BLaER1 treated with 17β-estradiol and CSF1 and Interleukin-3, amounts not matched to agents 10 nM and 100 nM (cell line): Measurements from ENCODE around the gene TTC23L.
A peak's percentile ranks its signal among the peaks of the same experiment; 100 is the strongest.

Experiments
- H3K27ac ChIP-seq, 11 experiments: shearing (Covaris generic); formaldehyde crosslinking; 2 replicates each; pipeline ENCODE4 v1.8.1; 2022
- H3K27me3 ChIP-seq, 11 experiments: shearing (Covaris generic); formaldehyde crosslinking; 2 replicates each; pipeline ENCODE4 v1.8.1; 2022
- H3K36me3 ChIP-seq, 11 experiments: shearing (Covaris generic); formaldehyde crosslinking; 2 replicates each; pipeline ENCODE4 v1.8.1; 2022
- H3K4me1 ChIP-seq, 10 experiments: shearing (Covaris generic); formaldehyde crosslinking; 2 replicates each; pipeline ENCODE4 v1.8.1; 2022
- H3K4me2 ChIP-seq, 11 experiments: shearing (Covaris generic); formaldehyde crosslinking; 2 replicates each; pipeline ENCODE4 v1.8.1; 2022
- H3K4me3 ChIP-seq, 10 experiments: shearing (Covaris generic); formaldehyde crosslinking; 2 replicates each; pipeline ENCODE4 v1.8.1; 2022
- H3K9ac ChIP-seq, 11 experiments: shearing (Covaris generic); formaldehyde crosslinking; 2 replicates each; pipeline ENCODE4 v1.8.1; 2022
- H3K9me3 ChIP-seq, 11 experiments: shearing (Covaris generic); formaldehyde crosslinking; replicated peaks in 1 of 11; 2 replicates each; pipeline ENCODE4 v1.8.1; 2022
- H4K20me1 ChIP-seq, 11 experiments: shearing (Covaris generic); formaldehyde crosslinking; 2 replicates each; pipeline ENCODE4 v1.8.1; 2022
- Cebpa-rat ChIP-seq, 11 experiments: shearing (Covaris generic); IDR thresholded peaks; 2 replicates each; pipeline ENCODE4 v1.8.1; 2022

The TTC23L gene

GRCh38 chr5:34900652-34901051 lies 61.7 kb downstream of the TTC23L start:
- Histone ChIP-seq H3K9ac (0 out of 22 replicates have a peak overlapping the region, but pooled peaks of 1 of the 11 experiments have one; percentile 31), H3K9me3 (no peaks in the 10 kb centered on the region), H3K4me3 (no peak overlapping the region), H3K4me2 (no peak overlapping the region), H3K27ac (no peak overlapping the region), H3K36me3 (peaks cover 0 to 51% (median 9%) of the 10 kb centered on the region in 11 experiments; a peak in 14 of 22 replicates), H3K27me3 (no peaks in the 10 kb centered on the region), H4K20me1 (no peaks in the 10 kb centered on the region; a peak in 1 of 22 replicates), H3K4me1 (peaks cover 0 to 7% (median 0%) of the 10 kb centered on the region in 10 experiments; a peak in 2 of 20 replicates)
- no peak for TF ChIP-seq Cebpa-rat (IDR thresholded peaks at IDR 0.05)

- no peak overlapping the region for H3K27ac ChIP-seq
- H3K9me3 ChIP-seq: no peaks in the 10 kb centered on the region
- no peak overlapping the region for H3K4me3 ChIP-seq
- H3K36me3 ChIP-seq: peaks cover 5 to 67% (median 33%) of the 10 kb centered on the region in 11 experiments; a peak in 21 of 22 replicates
- H3K27me3 ChIP-seq: no peaks in the 10 kb centered on the region
- no peak overlapping the region for H3K9ac ChIP-seq
- H3K4me2 ChIP-seq: no peak overlapping the region
- H3K4me1 ChIP-seq: peaks cover 0 to 7% (median 0%) of the 10 kb centered on the region in 10 experiments; a peak in 2 of 20 replicates
- TF ChIP-seq Cebpa-rat (IDR thresholded peaks at IDR 0.05): no peak
- no peaks in the 10 kb centered on the region; a peak in 1 of 22 replicates for H4K20me1 ChIP-seq
These were observed 64.3 kb downstream of the TTC23L start for GRCh38 chr5:34903260-34903659.

- Histone ChIP-seq H3K36me3 (peaks cover 28 to 90% (median 56%) of the 10 kb centered on the region in 11 experiments; a peak in 21 of 22 replicates), H3K9me3 (no peaks in the 10 kb centered on the region)
- no peak for TF ChIP-seq Cebpa-rat (IDR thresholded peaks at IDR 0.05)
These were observed 66.6 kb downstream of the TTC23L start for GRCh38 chr5:34905564-34905963.

GRCh38 chr5:34913072-34913471 lies 74.1 kb downstream of the TTC23L start:
- Histone ChIP-seq H4K20me1 (peaks cover 0 to 26% (median 9%) of the 10 kb centered on the region in 11 experiments; a peak in 14 of 22 replicates), H3K27ac (no peak overlapping the region), H3K36me3 (peaks cover 42 to 60% (median 55%) of the 10 kb centered on the region in 11 experiments)

More at GRCh38 chr5:34905564-34905963, 66.6 kb downstream of the TTC23L start:
- no peak overlapping the region for H3K27ac ChIP-seq
- H3K4me2 ChIP-seq: no peak overlapping the region
- H3K4me1 ChIP-seq: peaks cover 0 to 7% (median 0%) of the 10 kb centered on the region in 10 experiments; a peak in 2 of 20 replicates
- no peak overlapping the region for H3K9ac ChIP-seq
- H4K20me1 ChIP-seq: peaks cover 0 to 4% (median 0%) of the 10 kb centered on the region in 11 experiments; a peak in 2 of 22 replicates
- no peaks in the 10 kb centered on the region for H3K27me3 ChIP-seq
- no peak overlapping the region for H3K4me3 ChIP-seq

GRCh38 chr5:34914671-34915138 lies 75.7 kb downstream of the TTC23L start:
- no peaks in the 10 kb centered on the region for H3K9me3 ChIP-seq
- peaks cover 0 to 42% (median 23%) of the 10 kb centered on the region in 11 experiments; a peak in 15 of 22 replicates for H4K20me1 ChIP-seq
- peak overlapping the region; percentile 76 to 97 (median 84) for H3K4me2 ChIP-seq
- no peaks in the 10 kb centered on the region for H3K27me3 ChIP-seq
- peak overlapping the region; percentile 84 to 100 (median 92) for H3K4me3 ChIP-seq
- TF ChIP-seq Cebpa-rat (IDR thresholded peaks at IDR 0.05): peak in 5 of 11 experiments; percentile 7 to 52 (median 33); a peak in 1 of 22 replicates
- peaks cover 24 to 40% (median 32%) of the 10 kb centered on the region in 10 experiments for H3K4me1 ChIP-seq
- peak overlapping the region; percentile 76 to 98 (median 92) for H3K9ac ChIP-seq
- peaks cover 32 to 60% (median 55%) of the 10 kb centered on the region in 11 experiments for H3K36me3 ChIP-seq
- peak overlapping the region in 10 of 11 experiments; percentile 75 to 96 (median 90); a peak in 21 of 22 replicates for H3K27ac ChIP-seq

More at GRCh38 chr5:34913072-34913471, 74.1 kb downstream of the TTC23L start:
- H3K27me3 ChIP-seq: no peaks in the 10 kb centered on the region
- no peaks in the 10 kb centered on the region for H3K9me3 ChIP-seq
- H3K4me3 ChIP-seq: no peak overlapping the region; a peak in 2 of 20 replicates
- peak overlapping the region in 8 of 11 experiments; percentile 76 to 97 (median 84); a peak in 12 of 22 replicates for H3K4me2 ChIP-seq
- TF ChIP-seq Cebpa-rat (IDR thresholded peaks at IDR 0.05): no peak
- H3K4me1 ChIP-seq: peaks cover 23 to 38% (median 31%) of the 10 kb centered on the region in 10 experiments
- H3K9ac ChIP-seq: peak overlapping the region in 2 of 11 experiments; percentile 1 to 76; a peak in 1 of 22 replicates

GRCh38 chr5:34915139-34915855 lies 76.3 kb downstream of the TTC23L start, which contains the start of the genes BRIX1 and RAD1:
BRIX1 (plus strand) TSS chr5:34915711; CDS start chr5:34915739, 28 bp downstream.
RAD1 (minus strand) TSS chr5:34915504; CDS start chr5:34914892, 612 bp downstream.
- H3K36me3 ChIP-seq: peaks cover 31 to 60% (median 55%) of the 10 kb centered on the region in 11 experiments
- peaks cover 24 to 40% (median 32%) of the 10 kb centered on the region in 10 experiments for H3K4me1 ChIP-seq
- peak within 1 kb of the TSS; percentile 84 to 100 (median 92) for H3K4me3 ChIP-seq
- no peaks in the 10 kb centered on the region for H3K27me3 ChIP-seq
- peak within 1 kb of the TSS; percentile 83 to 99 (median 90) for H3K4me2 ChIP-seq
- no peaks in the 10 kb centered on the region for H3K9me3 ChIP-seq
- peaks cover 0 to 48% (median 23%) of the 10 kb centered on the region in 11 experiments; a peak in 15 of 22 replicates for H4K20me1 ChIP-seq
- H3K9ac ChIP-seq: peak within 1 kb of the TSS; percentile 87 to 98 (median 92)
- TF ChIP-seq Cebpa-rat (IDR thresholded peaks at IDR 0.05): no peak
- H3K27ac ChIP-seq: peak within 1 kb of the TSS; percentile 64 to 96 (median 90)

- Histone ChIP-seq H3K36me3 (peaks cover 31 to 60% (median 55%) of the 10 kb centered on the region in 11 experiments), H3K27me3 (no peaks in the 10 kb centered on the region), H3K9me3 (no peaks in the 10 kb centered on the region), H3K9ac (peak overlapping the region; percentile 87 to 98 (median 92)), H3K4me2 (peak overlapping the region; percentile 83 to 99 (median 89)), H4K20me1 (peaks cover 0 to 53% (median 26%) of the 10 kb centered on the region in 11 experiments; a peak in 17 of 22 replicates), H3K4me1 (peaks cover 24 to 40% (median 32%) of the 10 kb centered on the region in 10 experiments), H3K4me3 (peak overlapping the region; percentile 84 to 100 (median 92)), H3K27ac (peak overlapping the region; percentile 64 to 96 (median 90))
- TF ChIP-seq Cebpa-rat (IDR thresholded peaks at IDR 0.05): no peak
These were observed 76.9 kb downstream of the TTC23L start for GRCh38 chr5:34915856-34916192.

- TF ChIP-seq Cebpa-rat (IDR thresholded peaks at IDR 0.05): no peak
- Histone ChIP-seq H3K36me3 (peaks cover 31 to 60% (median 55%) of the 10 kb centered on the region in 11 experiments), H3K4me1 (peaks cover 24 to 40% (median 32%) of the 10 kb centered on the region in 10 experiments), H3K9ac (peak overlapping the region; percentile 87 to 98 (median 92)), H3K27me3 (no peaks in the 10 kb centered on the region), H3K4me2 (peak overlapping the region; percentile 83 to 99 (median 89)), H4K20me1 (peaks cover 0 to 57% (median 33%) of the 10 kb centered on the region in 11 experiments; a peak in 17 of 22 replicates), H3K9me3 (no peaks in the 10 kb centered on the region), H3K4me3 (peak overlapping the region; percentile 84 to 100 (median 92)), H3K27ac (peak overlapping the region; percentile 64 to 96 (median 90))
These were observed 77.6 kb downstream of the TTC23L start for GRCh38 chr5:34916518-34916917.
